RWPE1 (cell line): ENCODE measurements around the gene RIC1.
"Not testable (repeated sequence)": the region's sequence is repeated elsewhere in the genome, so short reads cannot be mapped to it uniquely, and the experiment has no call there.

Experiments
- CTCF ChIA-PET: fragments of 350-600 bp; sonication (Branson Sonifier 250); formaldehyde crosslinking; extraction: SDS; loops from one replicate; lab custom pipeline; 2021; lab: Yijun Ruan, JAX
- POLR2A ChIA-PET: fragments of 400-600 bp; formaldehyde crosslinking; extraction: SDS; loops from one replicate; lab custom pipeline; 2020; ENCODE audit warnings: antibody characterized with exemption; ENCODE audit not compliant: low non-redundant PET; lab: Yijun Ruan, JAX
- DNase-seq: peaks from one replicate; pipeline ENCODE4 v3.0.0; 2012; ENCODE audit warnings: low spot score
- H3K27ac ChIP-seq: fragments of 450-650 bp; 2 replicates; pipeline ENCODE4 v1.5.1; 2017
- CTCF ChIP-seq: fragments of 450-650 bp; conservative IDR thresholded peaks from 2 replicates; pipeline ENCODE4 v1.5.1; 2017; ENCODE audit warnings: low read depth, mild to moderate bottlenecking

RIC1 gene

GRCh38 chr9:5617749-5618148 lies 11.2 kb upstream of the RIC1 start:
- H3K27ac ChIP-seq, result no peak overlapping the region

DNA sequence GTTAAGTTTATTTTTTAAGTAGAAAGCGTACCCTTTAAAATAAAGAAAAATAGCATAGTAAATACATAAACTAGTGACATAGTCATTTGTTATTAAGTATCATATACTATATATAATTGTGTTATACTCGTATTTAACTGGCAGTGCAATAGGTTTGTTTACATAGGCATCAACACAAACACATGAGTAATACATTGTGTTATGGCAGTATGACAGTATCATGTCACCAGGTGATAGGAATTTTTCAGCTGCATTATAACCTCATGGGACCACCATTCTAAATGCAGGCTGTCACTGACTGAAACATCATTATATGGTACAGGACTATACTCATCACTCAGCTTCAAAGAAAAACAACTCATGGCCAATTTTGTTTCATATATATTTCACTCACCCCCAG lies 8.4 kb upstream of the RIC1 start:
- TF ChIP-seq CTCF, result no peak
- ChIA-PET CTCF (interaction anchor here (0.6 kb wide), 1 partner anchor 404 kb away, joined by 4 read pairs; no protein-coding TSS in a partner anchor), POLR2A (interaction anchor here (0.7 kb wide), 1 partner anchor 11 kb away, joined by 5 read pairs; no protein-coding TSS in a partner anchor)
- no peak overlapping the region for H3K27ac ChIP-seq
- no peak for DNase-seq

More at GRCh38 chr9:5617749-5618148, 11.2 kb upstream of the RIC1 start:
- POLR2A ChIA-PET, result no interaction called here
- DNase-seq, result no peak
- TF ChIP-seq CTCF, result no peak
- CTCF ChIA-PET, result no interaction called here

GRCh38 chr9:5621327-5621726 lies 7.6 kb upstream of the RIC1 start:
- ChIA-PET CTCF (interaction anchor here (0.7 kb wide), 1 partner anchor 1183 kb away, joined by 3 read pairs; no protein-coding TSS in a partner anchor), POLR2A (no interaction called here)
- TF ChIP-seq CTCF, result no peak
- DNase-seq, result no peak
- H3K27ac ChIP-seq, result no peak overlapping the region

DNA sequence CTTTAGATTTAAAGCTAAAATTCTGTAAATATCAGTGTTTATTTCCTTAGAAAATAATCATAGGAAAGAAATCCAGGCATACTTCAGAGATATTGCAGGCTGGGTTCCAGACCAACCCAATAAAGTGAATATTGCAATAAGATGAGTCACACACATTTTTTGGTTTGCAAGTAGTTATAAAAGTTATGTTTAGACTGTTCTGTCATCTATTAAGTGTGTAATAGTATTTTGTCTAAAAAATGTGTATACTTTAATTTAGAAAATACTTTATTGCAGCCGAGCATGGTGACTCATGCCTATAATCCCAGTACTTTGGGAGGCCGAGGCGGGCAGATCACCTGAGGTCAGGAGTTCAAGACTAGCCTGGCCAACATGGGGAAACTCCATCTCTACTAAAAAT lies 6.9 kb upstream of the RIC1 start:
- ChIA-PET POLR2A (no interaction called here), CTCF (interaction anchor here (0.5 to 0.7 kb wide), 2 partner anchors 79 to 1182 kb away, joined by 3 read pairs; no protein-coding TSS in a partner anchor)
- TF ChIP-seq CTCF, result no peak
- H3K27ac ChIP-seq, result peak overlapping the region; percentile 82
- peak; percentile 12 for DNase-seq

GRCh38 chr9:5624655-5625054 lies 4.3 kb upstream of the RIC1 start:
- ChIA-PET POLR2A (no interaction called here), CTCF (no interaction called here)
- DNase-seq, result no peak
- H3K27ac ChIP-seq, result no peak overlapping the region
- no peak for TF ChIP-seq CTCF

DNA sequence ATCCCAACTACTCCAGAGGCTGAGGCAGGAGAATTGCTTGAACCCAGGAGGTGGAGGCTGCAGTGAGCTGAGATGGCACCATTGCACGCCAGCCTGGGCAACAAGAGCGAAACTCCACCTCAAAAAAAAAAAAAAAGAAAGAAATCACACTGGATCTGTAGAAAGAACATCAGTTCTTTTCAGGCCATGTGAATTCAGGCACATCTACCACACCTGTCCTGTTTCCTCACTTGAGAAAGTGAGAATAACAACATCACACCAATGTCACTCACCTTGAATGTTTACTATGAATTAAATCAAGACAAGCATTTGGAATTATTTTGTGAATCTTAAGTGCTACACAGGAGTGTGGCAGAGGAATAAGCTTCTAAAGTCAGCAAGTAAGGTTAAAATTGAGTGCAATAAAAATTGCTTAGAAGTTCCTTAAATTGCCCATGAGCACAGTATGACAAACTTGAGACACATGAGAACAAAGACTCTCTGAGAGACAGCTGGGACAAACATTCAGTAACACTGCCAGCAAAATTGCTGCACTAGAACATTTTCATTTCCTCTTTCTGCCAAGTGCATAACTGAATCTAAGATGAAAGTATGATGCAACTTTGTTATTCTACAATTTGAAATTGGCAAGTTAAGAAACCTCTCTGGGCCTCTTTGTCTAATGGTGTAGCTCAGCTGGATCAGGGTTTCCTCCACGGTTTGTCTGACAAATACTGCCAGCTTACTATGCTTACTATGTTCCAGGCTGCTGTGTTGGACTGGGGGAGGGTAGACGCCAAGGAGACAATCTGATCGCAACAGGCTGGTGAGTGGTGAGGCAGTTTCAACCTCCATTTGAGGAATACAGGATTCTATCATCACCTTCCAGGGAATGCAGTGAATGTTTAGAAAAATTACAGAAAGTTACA lies 1.9 kb upstream of the RIC1 start:
- ChIA-PET CTCF (interaction anchor here (0.6 kb wide), 1 partner anchor 764 kb away, joined by 4 read pairs; no protein-coding TSS in a partner anchor), POLR2A (no interaction called here)
- TF ChIP-seq CTCF, result no peak
- DNase-seq, result no peak
- peak overlapping the region; percentile 96 for H3K27ac ChIP-seq

GRCh38 chr9:5627686-5628085 lies 1.2 kb upstream of the RIC1 start:
- DNase-seq, POLR2A ChIA-PET: not testable (repeated sequence)
- peak overlapping the region; percentile 96 for H3K27ac ChIP-seq

More at GRCh38 chr9:5627686-5628085, 1.2 kb upstream of the RIC1 start:
- CTCF ChIA-PET, result not testable (repeated sequence)
